SK-N-SH treated with all-trans-retinoic acid at 6 μM for 48 hours (cell line): ENCODE data around the gene GPR55.

ENCODE experiments used
- ATAC-seq: fragments of 200-7000 bp; cut with Tn5 transposase; 3 replicates; pipeline ENCODE4 v1.9.1; 2020; ENCODE audit warnings: mild to moderate bottlenecking, moderate library complexity
- ARNTL ChIP-seq: fragments of 450-650 bp; formaldehyde crosslinking; IDR thresholded peaks from 2 replicates; pipeline ENCODE4 v1.5.0; 2020; ENCODE audit warnings: low read depth, mild to moderate bottlenecking, moderate library complexity, borderline replicate concordance
- BACH2 ChIP-seq: fragments of 250-450 bp; sonication (Bioruptor Pico); IDR thresholded peaks from 2 replicates; pipeline ENCODE4 v1.9.0; 2021; ENCODE audit warnings: mild to moderate bottlenecking, borderline replicate concordance
- CREB5 ChIP-seq: fragments of 250-450 bp; sonication (Bioruptor Pico); IDR thresholded peaks from 2 replicates; pipeline ENCODE4 v1.5.1; 2020; ENCODE audit warnings: low read depth, mild to moderate bottlenecking, moderate library complexity
- CSDC2 ChIP-seq: fragments of 250-450 bp; sonication (Bioruptor Pico); IDR thresholded peaks from 2 replicates; pipeline ENCODE4 v1.5.0; 2020; ENCODE audit warnings: mild to moderate bottlenecking, moderate library complexity
- ESRRG ChIP-seq: fragments of 250-450 bp; sonication (Bioruptor Pico); IDR thresholded peaks from 2 replicates; pipeline ENCODE4 v1.6.1; 2021; ENCODE audit warnings: mild to moderate bottlenecking
- GLIS3 ChIP-seq: fragments of 250-450 bp; sonication (Bioruptor Pico); IDR thresholded peaks from 2 replicates; pipeline ENCODE4 v1.5.0; 2020; ENCODE audit warnings: mild to moderate bottlenecking, moderate library complexity
- ISL1 ChIP-seq: fragments of 250-450 bp; sonication (Bioruptor Pico); IDR thresholded peaks from 2 replicates; pipeline ENCODE4 v2.1.2; 2022; ENCODE audit warnings: mild to moderate bottlenecking, moderate library complexity
- OSR1 ChIP-seq: fragments of 250-450 bp; sonication (Bioruptor Pico); IDR thresholded peaks from 2 replicates; pipeline ENCODE4 v1.8.0; 2022; ENCODE audit warnings: moderate library complexity, mild to moderate bottlenecking, inconsistent platforms
- PATZ1 ChIP-seq: fragments of 250-450 bp; sonication (Bioruptor Pico); IDR thresholded peaks from 2 replicates; pipeline ENCODE4 v1.8.0; 2020; ENCODE audit warnings: mild to moderate bottlenecking, moderate library complexity, borderline replicate concordance
- PPARA ChIP-seq: fragments of 250-450 bp; sonication (Bioruptor Pico); IDR thresholded peaks from 2 replicates; pipeline ENCODE4 v1.5.0; 2020; ENCODE audit warnings: mild to moderate bottlenecking, borderline replicate concordance
- RARB ChIP-seq: fragments of 250-450 bp; sonication (Bioruptor Pico); IDR thresholded peaks from 2 replicates; pipeline ENCODE4 v1.8.0; 2021; ENCODE audit warnings: mild to moderate bottlenecking, moderate library complexity
- TOX ChIP-seq: fragments of 250-450 bp; sonication (Bioruptor Pico); IDR thresholded peaks from 2 replicates; pipeline ENCODE4 v1.8.0; 2021; ENCODE audit warnings: mild to moderate bottlenecking, moderate library complexity, borderline replicate concordance
- ZC3H10 ChIP-seq: fragments of 250-450 bp; sonication (Bioruptor Pico); IDR thresholded peaks from 2 replicates; pipeline ENCODE4 v1.5.1; 2021; ENCODE audit warnings: mild to moderate bottlenecking, moderate library complexity
- ZFP3 ChIP-seq: fragments of 250-450 bp; sonication (Bioruptor Pico); IDR thresholded peaks from 2 replicates; pipeline ENCODE4 v1.5.0; 2020; ENCODE audit warnings: mild to moderate bottlenecking, moderate library complexity
- ZFP30 ChIP-seq: fragments of 450-650 bp; formaldehyde crosslinking; IDR thresholded peaks from 2 replicates; pipeline ENCODE4 v1.5.0; 2022; ENCODE audit warnings: mild to moderate bottlenecking, moderate library complexity
- TF ChIP-seq, protein P1 (sequence below): fragments of 250-450 bp; sonication (Bioruptor Pico); IDR thresholded peaks from 2 replicates; pipeline ENCODE4 v1.5.1; 2021; ENCODE audit warnings: mild to moderate bottlenecking, moderate library complexity
- TF ChIP-seq, protein P2 (sequence below): fragments of 250-450 bp; sonication (Bioruptor Pico); IDR thresholded peaks from 2 replicates; pipeline ENCODE4 v1.5.0; 2020; ENCODE audit warnings: mild to moderate bottlenecking, moderate library complexity
- TF ChIP-seq, protein P3 (sequence below): fragments of 250-450 bp; sonication (Bioruptor Pico); IDR thresholded peaks from 2 replicates; pipeline ENCODE4 v1.8.0; 2021; ENCODE audit warnings: low read depth, mild to moderate bottlenecking, moderate library complexity, borderline replicate concordance

GPR55 gene

DNA sequence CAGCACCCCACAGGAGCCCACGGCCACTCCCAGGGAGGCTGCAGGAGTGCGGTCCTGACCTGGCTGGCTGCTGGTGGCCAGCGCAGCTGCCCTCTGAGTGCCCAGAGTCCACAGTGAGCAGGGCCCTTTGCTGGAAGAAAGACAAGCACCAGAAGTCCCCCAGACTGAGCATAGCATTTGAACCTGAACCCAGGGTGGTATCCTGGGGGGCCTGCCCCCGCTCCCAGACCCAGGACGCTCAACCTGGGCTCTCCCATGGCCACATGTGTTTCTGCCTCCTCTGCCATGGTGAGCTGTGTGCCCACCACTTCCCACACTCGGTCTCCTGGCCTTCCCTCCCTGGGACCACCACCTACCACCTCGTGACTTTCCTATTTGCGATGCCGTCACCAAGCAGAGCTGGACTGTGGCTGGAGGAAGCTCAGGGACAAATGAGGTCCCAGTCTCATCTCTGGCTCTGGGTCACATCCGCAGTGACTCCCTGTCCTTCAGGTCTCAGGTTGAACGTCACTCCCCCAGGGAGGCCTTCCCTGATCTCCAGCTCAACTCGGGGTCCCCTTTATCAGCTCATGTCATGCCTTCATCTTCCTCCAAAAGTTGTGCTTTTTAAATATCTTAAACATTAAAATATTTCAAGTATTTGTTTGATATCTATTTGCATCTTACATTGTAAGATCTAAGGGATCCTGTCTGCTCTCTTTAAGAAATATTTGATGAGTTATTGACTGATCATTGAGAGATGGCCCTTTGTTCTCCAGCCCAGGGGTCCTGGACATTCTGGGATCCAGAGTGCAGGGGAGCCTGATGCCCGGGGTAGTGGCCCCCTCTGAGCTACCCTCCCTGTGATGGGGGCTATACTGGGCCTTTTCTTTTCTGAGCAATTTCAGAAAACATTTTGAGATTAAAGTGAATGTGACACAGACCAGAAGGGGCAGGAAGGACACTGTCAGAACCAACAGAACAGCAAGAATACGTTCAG lies 16.4 kb upstream of the GPR55 start:
- ATAC-seq = no peak
- no peak for TF ChIP-seq ISL1 (CRISPR knock-in tag)

GRCh38 chr2:230940471-230940815 lies 15.4 kb upstream of the GPR55 start:
- ATAC-seq = no peak
- TF ChIP-seq ZC3H10 (CRISPR knock-in tag) = no peak
- no peak for TF ChIP-seq ISL1 (CRISPR knock-in tag)
- TF ChIP-seq, protein P1, sequence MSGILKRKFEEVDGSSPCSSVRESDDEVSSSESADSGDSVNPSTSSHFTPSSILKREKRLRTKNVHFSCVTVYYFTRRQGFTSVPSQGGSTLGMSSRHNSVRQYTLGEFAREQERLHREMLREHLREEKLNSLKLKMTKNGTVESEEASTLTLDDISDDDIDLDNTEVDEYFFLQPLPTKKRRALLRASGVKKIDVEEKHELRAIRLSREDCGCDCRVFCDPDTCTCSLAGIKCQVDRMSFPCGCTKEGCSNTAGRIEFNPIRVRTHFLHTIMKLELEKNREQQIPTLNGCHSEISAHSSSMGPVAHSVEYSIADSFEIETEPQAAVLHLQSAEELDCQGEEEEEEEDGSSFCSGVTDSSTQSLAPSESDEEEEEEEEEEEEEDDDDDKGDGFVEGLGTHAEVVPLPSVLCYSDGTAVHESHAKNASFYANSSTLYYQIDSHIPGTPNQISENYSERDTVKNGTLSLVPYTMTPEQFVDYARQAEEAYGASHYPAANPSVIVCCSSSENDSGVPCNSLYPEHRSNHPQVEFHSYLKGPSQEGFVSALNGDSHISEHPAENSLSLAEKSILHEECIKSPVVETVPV (CRISPR knock-in tag) = no peak
- TF ChIP-seq, protein P2, sequence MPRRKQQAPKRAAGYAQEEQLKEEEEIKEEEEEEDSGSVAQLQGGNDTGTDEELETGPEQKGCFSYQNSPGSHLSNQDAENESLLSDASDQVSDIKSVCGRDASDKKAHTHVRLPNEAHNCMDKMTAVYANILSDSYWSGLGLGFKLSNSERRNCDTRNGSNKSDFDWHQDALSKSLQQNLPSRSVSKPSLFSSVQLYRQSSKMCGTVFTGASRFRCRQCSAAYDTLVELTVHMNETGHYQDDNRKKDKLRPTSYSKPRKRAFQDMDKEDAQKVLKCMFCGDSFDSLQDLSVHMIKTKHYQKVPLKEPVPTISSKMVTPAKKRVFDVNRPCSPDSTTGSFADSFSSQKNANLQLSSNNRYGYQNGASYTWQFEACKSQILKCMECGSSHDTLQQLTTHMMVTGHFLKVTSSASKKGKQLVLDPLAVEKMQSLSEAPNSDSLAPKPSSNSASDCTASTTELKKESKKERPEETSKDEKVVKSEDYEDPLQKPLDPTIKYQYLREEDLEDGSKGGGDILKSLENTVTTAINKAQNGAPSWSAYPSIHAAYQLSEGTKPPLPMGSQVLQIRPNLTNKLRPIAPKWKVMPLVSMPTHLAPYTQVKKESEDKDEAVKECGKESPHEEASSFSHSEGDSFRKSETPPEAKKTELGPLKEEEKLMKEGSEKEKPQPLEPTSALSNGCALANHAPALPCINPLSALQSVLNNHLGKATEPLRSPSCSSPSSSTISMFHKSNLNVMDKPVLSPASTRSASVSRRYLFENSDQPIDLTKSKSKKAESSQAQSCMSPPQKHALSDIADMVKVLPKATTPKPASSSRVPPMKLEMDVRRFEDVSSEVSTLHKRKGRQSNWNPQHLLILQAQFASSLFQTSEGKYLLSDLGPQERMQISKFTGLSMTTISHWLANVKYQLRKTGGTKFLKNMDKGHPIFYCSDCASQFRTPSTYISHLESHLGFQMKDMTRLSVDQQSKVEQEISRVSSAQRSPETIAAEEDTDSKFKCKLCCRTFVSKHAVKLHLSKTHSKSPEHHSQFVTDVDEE (CRISPR knock-in tag) = no peak
- no peak for TF ChIP-seq OSR1 (CRISPR knock-in tag)
- no peak for TF ChIP-seq ZFP3 (CRISPR knock-in tag)
- TF ChIP-seq CREB5 = no peak
- no peak for TF ChIP-seq BACH2 (CRISPR knock-in tag)
- TF ChIP-seq ARNTL (CRISPR knock-in tag) = no peak
- no peak for TF ChIP-seq GLIS3 (CRISPR knock-in tag)
- no peak for TF ChIP-seq TOX (CRISPR knock-in tag)
- TF ChIP-seq, protein P3, sequence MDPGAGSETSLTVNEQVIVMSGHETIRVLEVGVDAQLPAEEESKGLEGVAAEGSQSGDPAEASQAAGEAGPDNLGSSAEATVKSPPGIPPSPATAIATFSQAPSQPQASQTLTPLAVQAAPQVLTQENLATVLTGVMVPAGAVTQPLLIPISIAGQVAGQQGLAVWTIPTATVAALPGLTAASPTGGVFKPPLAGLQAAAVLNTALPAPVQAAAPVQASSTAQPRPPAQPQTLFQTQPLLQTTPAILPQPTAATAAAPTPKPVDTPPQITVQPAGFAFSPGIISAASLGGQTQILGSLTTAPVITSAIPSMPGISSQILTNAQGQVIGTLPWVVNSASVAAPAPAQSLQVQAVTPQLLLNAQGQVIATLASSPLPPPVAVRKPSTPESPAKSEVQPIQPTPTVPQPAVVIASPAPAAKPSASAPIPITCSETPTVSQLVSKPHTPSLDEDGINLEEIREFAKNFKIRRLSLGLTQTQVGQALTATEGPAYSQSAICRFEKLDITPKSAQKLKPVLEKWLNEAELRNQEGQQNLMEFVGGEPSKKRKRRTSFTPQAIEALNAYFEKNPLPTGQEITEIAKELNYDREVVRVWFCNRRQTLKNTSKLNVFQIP = no peak
- no peak for TF ChIP-seq PPARA (CRISPR knock-in tag)
- TF ChIP-seq PATZ1 (CRISPR knock-in tag) = no peak
- TF ChIP-seq, all 23 proteins: peak for 0

- no peak for ATAC-seq
- no peak for TF ChIP-seq PATZ1 (CRISPR knock-in tag)
- TF ChIP-seq ARNTL (CRISPR knock-in tag) = no peak
- TF ChIP-seq CREB5 = no peak
- no peak for TF ChIP-seq BACH2 (CRISPR knock-in tag)
- no peak for TF ChIP-seq TOX (CRISPR knock-in tag)
- TF ChIP-seq RARB (CRISPR knock-in tag) = no peak
- no peak for TF ChIP-seq ZFP30 (CRISPR knock-in tag)
- TF ChIP-seq CSDC2 (CRISPR knock-in tag) = no peak
- no peak for TF ChIP-seq ESRRG (CRISPR knock-in tag)
- TF ChIP-seq, protein P1 (CRISPR knock-in tag) = no peak
- TF ChIP-seq, protein P3 = no peak
Observed at GRCh38 chr2:230939691-230940470, 14.8 kb upstream of the GPR55 start.
